ENCODE data around the gene GYPE. TPM values are rescaled to one million over a fixed set of nuclear protein-coding genes. Genes with fewer than 3 reads are reported as not detected.
"Not testable (repeated sequence)": the region's sequence is repeated elsewhere in the genome, so short reads cannot be mapped to it uniquely, and the experiment has no call there.

The GYPE gene
- total and polyA plus RNA-seq, 3 donors from 2014 or later, result 0.62 to 1.2 TPM; not detected in 1

- DNase-seq; intact Hi-C loops (cut with DNase I; ENCODE audit: low total_unique reads); H3K4me1 ChIP-seq; H3K27me3 ChIP-seq; H3K36me3 ChIP-seq (ENCODE audit: low read depth, missing control alignments); H3K4me3 ChIP-seq; H3K9me3 ChIP-seq; H3K27ac ChIP-seq: not testable (repeated sequence)
Measured at GRCh38 chr4:143830576-143830975, 74.8 kb downstream of the GYPE start.

GRCh38 chr4:143829239-143829620, 76.1 kb downstream of the GYPE start:
- H3K9me3 ChIP-seq; DNase-seq; H3K4me1 ChIP-seq; H3K36me3 ChIP-seq (ENCODE audit: low read depth, missing control alignments); intact Hi-C loops (cut with DNase I; ENCODE audit: low total_unique reads); H3K27ac ChIP-seq; H3K4me3 ChIP-seq; H3K27me3 ChIP-seq: not testable (repeated sequence)
- 87 to 89% methylated on average over 4 of the region's 4 CpGs for WGBS, 2 donors

Other genes with a start within 250 kb of the GYPE start
- under 1 TPM; 0.06 to 0.08 TPM for gene FREM3, start 204.9 kb downstream of the GYPE start, total RNA-seq
- 0.42 TPM for gene FREM3, start 204.9 kb downstream of the GYPE start, polyA plus RNA-seq (ENCODE audit: insufficient read depth, low read depth, low replicate concordance)
- gene GYPB, start 113.8 kb upstream of the GYPE start, total RNA-seq, result not detected
- not detected for gene GYPB, start 113.8 kb upstream of the GYPE start, polyA plus RNA-seq (ENCODE audit: insufficient read depth, low read depth, low replicate concordance)
- gene GYPA, start 235.2 kb upstream of the GYPE start, total RNA-seq, result not detected
- not detected for gene GYPA, start 235.2 kb upstream of the GYPE start, polyA plus RNA-seq (ENCODE audit: insufficient read depth, low read depth, low replicate concordance)